ENCODE results near the gene TFEB. TPM values are rescaled to one million over a fixed set of nuclear protein-coding genes. Genes with fewer than 3 reads are reported as not detected.

The TFEB gene
- total RNA-seq, 3 donors from 2014 or later (not counting 1 experiment from before 2014, with no cell fraction given), result 56.0 to 66.7 (median 66.2) TPM

DNA sequence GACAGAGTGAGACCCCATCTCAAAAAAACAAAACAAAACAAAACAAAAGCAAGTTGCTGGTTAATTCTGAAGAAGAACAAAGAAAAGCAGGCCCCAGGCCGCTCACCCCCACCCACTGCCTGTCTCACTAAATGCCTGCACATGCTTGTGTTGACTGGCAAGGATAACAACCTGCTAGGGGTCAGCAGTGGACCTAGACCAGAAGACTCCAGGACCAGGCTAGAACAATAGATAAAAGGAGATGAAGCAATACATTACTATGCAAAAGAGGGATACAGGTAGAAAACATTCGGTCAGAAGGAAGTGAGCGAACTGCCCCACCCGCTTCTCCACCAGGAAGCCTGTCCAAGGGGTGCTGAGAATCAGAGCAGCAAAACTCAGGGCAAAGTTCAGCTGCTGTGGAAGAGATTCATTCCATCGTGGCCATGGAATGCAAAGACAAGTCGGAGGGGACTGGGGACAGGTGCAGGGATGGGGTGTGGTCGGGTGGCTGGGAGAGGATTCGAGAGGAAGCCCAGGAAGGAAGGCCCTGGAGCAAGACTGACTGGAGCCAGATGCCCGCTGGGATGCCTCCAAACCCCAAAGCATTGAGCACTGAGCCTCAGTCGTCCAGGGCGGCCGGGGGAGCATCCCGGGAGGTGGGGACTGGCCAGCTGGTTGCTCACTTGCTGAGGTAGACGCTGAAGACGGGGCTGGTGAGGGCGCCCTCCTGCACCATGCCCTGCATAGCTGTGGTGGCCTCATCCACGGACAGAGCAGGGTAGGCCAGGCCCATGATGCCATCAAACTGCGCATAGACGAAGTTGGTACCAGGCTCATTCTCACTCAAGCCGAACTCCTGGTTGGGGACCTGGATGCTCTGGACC, 6.5 kb upstream of the TFEB start:
- DNase-seq (no peak), ATAC-seq (no peak)
- Histone ChIP-seq H3K4me1 (ENCODE audit: control insufficient read depth, insufficient read depth, low read length) (no peaks in the 10 kb centered on the region), H3K36me3 (ENCODE audit: control insufficient read depth, insufficient read depth, low read length) (no peaks in the 10 kb centered on the region), H3K27ac (ENCODE audit: low read length) (no peak overlapping the region), H3K27me3 (ENCODE audit: control insufficient read depth, insufficient read depth, low read length) (no peaks in the 10 kb centered on the region), H3K4me3 (ENCODE audit: low read length) (no peak overlapping the region), H3K9me3 (ENCODE audit: control insufficient read depth, insufficient read depth, low read length) (no peaks in the 10 kb centered on the region)
- Mint-ChIP-seq H3K27me3 (ENCODE audit: low read depth in 2 of 2) (peaks cover 0 to 6% of the 10 kb centered on the region in 2 donors), H3K9me3 (no peaks in the 10 kb centered on the region), H3K27ac (no peak overlapping the region), H3K4me1 (no peaks in the 10 kb centered on the region), H3K36me3 (no peaks in the 10 kb centered on the region), H3K4me3 (no peak overlapping the region)
- 93% methylated on average over 20 of the region's 20 CpGs for WGBS (ENCODE audit: insufficient coverage)
- intact Hi-C loops (cut with micrococcal nuclease), result no loop called here
- no peak for TF ChIP-seq CTCF (IDR thresholded peaks at IDR 0.05)

DNA sequence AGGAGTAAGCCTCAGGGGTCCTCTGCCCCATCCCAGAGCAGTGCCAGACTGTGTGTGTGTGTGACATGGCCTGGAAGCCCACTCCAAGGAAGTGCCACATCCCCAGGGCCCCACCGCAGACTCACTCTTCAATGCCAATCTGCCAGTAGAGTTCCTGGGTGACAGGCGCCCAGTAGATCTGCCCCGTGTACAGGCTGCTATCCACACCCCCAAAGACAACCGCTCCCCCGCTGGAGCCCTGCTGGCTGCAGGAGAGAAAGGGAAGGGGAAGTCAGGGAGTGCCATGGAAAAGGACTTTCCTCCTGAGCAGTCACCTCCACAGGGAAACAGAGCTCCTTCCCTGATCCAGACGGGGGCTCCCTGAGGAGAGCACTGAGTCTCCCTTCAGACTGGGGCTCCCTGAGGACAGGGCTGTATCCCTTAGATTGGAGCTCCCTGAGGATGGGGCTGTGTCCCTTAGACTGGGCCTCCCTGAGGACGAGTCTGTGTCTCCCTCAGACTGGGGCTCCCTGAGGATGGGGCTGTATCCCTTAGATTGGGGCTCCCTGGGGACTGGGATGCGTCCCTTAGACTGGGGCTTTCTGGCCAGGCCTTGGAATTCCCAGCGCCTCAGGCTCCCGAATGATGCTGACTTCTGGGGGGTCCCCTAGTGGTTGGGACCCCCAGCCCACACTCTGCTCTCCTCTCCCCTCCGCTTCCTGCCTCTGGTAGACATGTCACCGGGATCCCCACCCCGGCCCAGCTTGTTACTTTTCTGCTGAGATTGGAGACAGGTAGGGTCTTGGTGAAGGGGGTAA, 5.2 kb upstream of the TFEB start:
- H3K4me1 Mint-ChIP-seq, result peaks cover 4% of the 10 kb centered on the region in 2 donors
- H3K27me3 Mint-ChIP-seq (ENCODE audit: low read depth in 2 of 2), result peaks cover 0 to 6% of the 10 kb centered on the region in 2 donors
- no peak overlapping the region for H3K27ac Mint-ChIP-seq
- H3K9me3 Mint-ChIP-seq, result no peaks in the 10 kb centered on the region
- no peak overlapping the region for H3K4me3 Mint-ChIP-seq
- H3K4me1 ChIP-seq (ENCODE audit: control insufficient read depth, insufficient read depth, low read length), result peaks cover 5% of the 10 kb centered on the region
- DNase-seq (no peak), ATAC-seq (no peak)
- no peak overlapping the region for H3K27ac ChIP-seq (ENCODE audit: low read length)
- H3K36me3 ChIP-seq (ENCODE audit: control insufficient read depth, insufficient read depth, low read length), result no peaks in the 10 kb centered on the region
- H3K27me3 ChIP-seq (ENCODE audit: control insufficient read depth, insufficient read depth, low read length), result no peaks in the 10 kb centered on the region
- 88% methylated on average over 12 of the region's 13 CpGs for WGBS (ENCODE audit: insufficient coverage)
- intact Hi-C loops (cut with micrococcal nuclease), result no loop called here
- H3K4me3 ChIP-seq (ENCODE audit: low read length), result no peak overlapping the region
- no peaks in the 10 kb centered on the region for H3K36me3 Mint-ChIP-seq
- TF ChIP-seq CTCF (IDR thresholded peaks at IDR 0.05), result no peak
- no peaks in the 10 kb centered on the region for H3K9me3 ChIP-seq (ENCODE audit: control insufficient read depth, insufficient read depth, low read length)

DNA sequence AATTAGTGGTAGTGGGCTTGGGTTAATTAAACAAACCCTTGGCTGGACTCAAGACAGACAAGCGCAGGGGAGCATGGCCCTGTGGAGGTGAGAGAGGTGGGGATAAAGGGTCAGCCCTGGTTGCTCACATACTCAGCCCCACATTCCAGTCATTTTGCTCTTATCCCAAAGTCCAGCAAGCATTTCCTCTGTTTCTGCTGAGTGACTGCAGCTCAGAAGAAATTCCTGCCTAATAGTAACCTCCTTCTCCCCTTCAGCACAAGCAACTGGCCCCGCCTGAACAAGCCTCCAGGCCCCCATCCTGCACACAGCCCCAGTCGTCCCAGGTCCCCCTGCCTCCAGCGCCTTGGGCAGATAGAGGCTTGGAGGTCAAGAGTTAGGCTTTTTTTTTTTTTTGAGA, 3.6 kb upstream of the TFEB start:
- no peaks in the 10 kb centered on the region for H3K9me3 ChIP-seq (ENCODE audit: control insufficient read depth, insufficient read depth, low read length)
- H3K36me3 ChIP-seq (ENCODE audit: control insufficient read depth, insufficient read depth, low read length), result no peaks in the 10 kb centered on the region
- Mint-ChIP-seq H3K36me3 (no peaks in the 10 kb centered on the region), H3K27ac (no peak overlapping the region), H3K27me3 (ENCODE audit: low read depth in 2 of 2) (peaks cover 0 to 6% of the 10 kb centered on the region in 2 donors), H3K4me3 (no peak overlapping the region), H3K9me3 (no peaks in the 10 kb centered on the region), H3K4me1 (peaks cover 4 to 5% of the 10 kb centered on the region in 2 donors)
- no peak for TF ChIP-seq CTCF (IDR thresholded peaks at IDR 0.05)
- no peak overlapping the region for H3K4me3 ChIP-seq (ENCODE audit: low read length)
- H3K4me1 ChIP-seq (ENCODE audit: control insufficient read depth, insufficient read depth, low read length), result peaks cover 6% of the 10 kb centered on the region
- no peak for ATAC-seq
- no peak overlapping the region for H3K27ac ChIP-seq (ENCODE audit: low read length)
- DNase-seq, result no peak
- WGBS (ENCODE audit: insufficient coverage), result 94% methylated on average over 3 of the region's 4 CpGs
- H3K27me3 ChIP-seq (ENCODE audit: control insufficient read depth, insufficient read depth, low read length), result no peaks in the 10 kb centered on the region
- intact Hi-C loops (cut with micrococcal nuclease), result no loop called here

All from natural killer cell (primary cell).